RWPE2 (cell line): Measurements from ENCODE around the gene NANOS3.

Experiments used
- ATAC-seq: fragments of 200-7000 bp; cut with Tn5 transposase; 3 replicates; pipeline ENCODE4 v1.9.1; 2021; ENCODE audit warnings: low read depth
- DNase-seq: peaks from one replicate; pipeline ENCODE4 v3.0.0-alpha.2; 2020; ENCODE audit warnings: low spot score
- H3K27ac ChIP-seq: fragments of 450-650 bp; 2 replicates; pipeline ENCODE4 v1.5.1; 2017; ENCODE audit warnings: mild to moderate bottlenecking; ENCODE audit not compliant: poor library complexity, severe bottlenecking
- H3K27me3 ChIP-seq: fragments of 250-450 bp; sonication (Bioruptor Pico); 2 replicates; pipeline ENCODE4 v1.5.1; 2021; ENCODE audit warnings: mild to moderate bottlenecking, moderate library complexity; ENCODE audit not compliant: insufficient read depth, poor library complexity, severe bottlenecking
- H3K36me3 ChIP-seq: fragments of 250-450 bp; sonication (Bioruptor Pico); 2 replicates; pipeline ENCODE4 v1.5.1; 2020; ENCODE audit warnings: low read depth, mild to moderate bottlenecking, moderate library complexity
- H3K4me1 ChIP-seq: fragments of 250-450 bp; sonication (Bioruptor Pico); 2 replicates; pipeline ENCODE4 v1.5.1; 2021; ENCODE audit warnings: mild to moderate bottlenecking, moderate library complexity; ENCODE audit not compliant: insufficient read depth, poor library complexity, severe bottlenecking
- H3K4me3 ChIP-seq: fragments of 250-450 bp; sonication (Bioruptor Pico); 2 replicates; pipeline ENCODE4 v1.5.1; 2021; ENCODE audit warnings: mild to moderate bottlenecking, moderate library complexity; ENCODE audit not compliant: severe bottlenecking
- H3K9me3 ChIP-seq: fragments of 250-450 bp; sonication (Bioruptor Pico); 2 replicates; pipeline ENCODE4 v1.5.1; 2021; ENCODE audit warnings: mild to moderate bottlenecking, moderate library complexity; ENCODE audit not compliant: severe bottlenecking
- TF ChIP-seq, protein P1 (sequence below): fragments of 450-650 bp; IDR thresholded peaks from one replicate; pipeline ENCODE4 v1.5.1; 2017; ENCODE audit warnings: mild to moderate bottlenecking, moderate library complexity; ENCODE audit not compliant: poor library complexity, severe bottlenecking

The NANOS3 gene

DNA sequence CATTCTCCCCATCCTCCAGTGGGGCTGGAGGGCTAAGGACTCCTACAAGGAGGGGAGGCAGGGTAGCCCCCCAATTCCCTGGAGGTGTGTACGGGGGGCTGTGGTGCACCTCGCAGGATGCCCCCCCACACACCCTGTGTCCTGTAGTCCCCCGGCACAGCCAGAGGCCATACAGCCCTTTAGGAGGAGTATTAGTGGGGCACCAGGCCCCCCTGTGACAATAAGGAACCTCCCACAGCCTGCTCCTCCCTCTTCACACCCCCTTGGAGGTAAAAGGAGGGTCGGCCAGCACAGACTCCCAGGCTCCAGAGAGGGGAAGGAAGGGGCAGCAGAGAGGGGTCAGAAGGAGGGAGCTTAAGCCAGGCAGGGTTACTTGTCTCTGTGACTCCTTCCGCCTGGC, at the start of gene NANOS3:
TSS of gene NANOS3 (plus strand) at position 301 of the 400 bp plus-strand sequence. CDS start 115 bp downstream, outside the sequence.
- no peaks in the 10 kb centered on the region for H3K36me3 ChIP-seq
- H3K27ac ChIP-seq = no peak within 1 kb of the TSS
- no peak for ATAC-seq
- H3K4me1 ChIP-seq = peaks cover 5% of the 10 kb centered on the region
- no peaks in the 10 kb centered on the region for H3K9me3 ChIP-seq
- no peaks in the 10 kb centered on the region for H3K27me3 ChIP-seq
- no peak within 1 kb of the TSS for H3K4me3 ChIP-seq
- TF ChIP-seq, protein P1, sequence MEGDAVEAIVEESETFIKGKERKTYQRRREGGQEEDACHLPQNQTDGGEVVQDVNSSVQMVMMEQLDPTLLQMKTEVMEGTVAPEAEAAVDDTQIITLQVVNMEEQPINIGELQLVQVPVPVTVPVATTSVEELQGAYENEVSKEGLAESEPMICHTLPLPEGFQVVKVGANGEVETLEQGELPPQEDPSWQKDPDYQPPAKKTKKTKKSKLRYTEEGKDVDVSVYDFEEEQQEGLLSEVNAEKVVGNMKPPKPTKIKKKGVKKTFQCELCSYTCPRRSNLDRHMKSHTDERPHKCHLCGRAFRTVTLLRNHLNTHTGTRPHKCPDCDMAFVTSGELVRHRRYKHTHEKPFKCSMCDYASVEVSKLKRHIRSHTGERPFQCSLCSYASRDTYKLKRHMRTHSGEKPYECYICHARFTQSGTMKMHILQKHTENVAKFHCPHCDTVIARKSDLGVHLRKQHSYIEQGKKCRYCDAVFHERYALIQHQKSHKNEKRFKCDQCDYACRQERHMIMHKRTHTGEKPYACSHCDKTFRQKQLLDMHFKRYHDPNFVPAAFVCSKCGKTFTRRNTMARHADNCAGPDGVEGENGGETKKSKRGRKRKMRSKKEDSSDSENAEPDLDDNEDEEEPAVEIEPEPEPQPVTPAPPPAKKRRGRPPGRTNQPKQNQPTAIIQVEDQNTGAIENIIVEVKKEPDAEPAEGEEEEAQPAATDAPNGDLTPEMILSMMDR = no peak
- no peak for DNase-seq

DNA sequence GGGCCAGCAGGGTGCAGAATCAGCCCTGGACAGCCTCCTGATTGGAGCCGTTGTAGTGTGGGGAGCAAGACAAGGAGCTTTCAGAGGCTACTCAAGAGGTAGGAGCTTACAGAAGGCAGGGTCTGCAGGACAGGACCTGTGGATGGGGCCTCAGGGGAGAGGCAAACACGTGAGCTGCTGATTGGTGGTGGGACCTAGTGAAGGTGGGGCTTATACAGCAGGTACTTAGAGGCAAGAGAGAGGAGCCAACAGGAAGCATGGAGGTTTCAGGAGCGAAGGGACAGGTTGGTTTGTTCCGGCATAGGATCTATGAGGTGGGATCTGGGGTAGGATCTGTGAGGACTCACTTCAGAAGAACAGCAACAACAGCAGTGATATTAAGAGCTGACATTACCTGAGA, 49.3 kb upstream of the NANOS3 start:
- TF ChIP-seq, protein P1 = no peak
- no peak overlapping the region for H3K27ac ChIP-seq
- ATAC-seq = no peak
- H3K4me1 ChIP-seq = no peaks in the 10 kb centered on the region
- no peaks in the 10 kb centered on the region for H3K27me3 ChIP-seq
- no peak for DNase-seq
- H3K4me3 ChIP-seq = no peak overlapping the region
- peaks cover 23% of the 10 kb centered on the region for H3K36me3 ChIP-seq
- no peaks in the 10 kb centered on the region for H3K9me3 ChIP-seq

DNA sequence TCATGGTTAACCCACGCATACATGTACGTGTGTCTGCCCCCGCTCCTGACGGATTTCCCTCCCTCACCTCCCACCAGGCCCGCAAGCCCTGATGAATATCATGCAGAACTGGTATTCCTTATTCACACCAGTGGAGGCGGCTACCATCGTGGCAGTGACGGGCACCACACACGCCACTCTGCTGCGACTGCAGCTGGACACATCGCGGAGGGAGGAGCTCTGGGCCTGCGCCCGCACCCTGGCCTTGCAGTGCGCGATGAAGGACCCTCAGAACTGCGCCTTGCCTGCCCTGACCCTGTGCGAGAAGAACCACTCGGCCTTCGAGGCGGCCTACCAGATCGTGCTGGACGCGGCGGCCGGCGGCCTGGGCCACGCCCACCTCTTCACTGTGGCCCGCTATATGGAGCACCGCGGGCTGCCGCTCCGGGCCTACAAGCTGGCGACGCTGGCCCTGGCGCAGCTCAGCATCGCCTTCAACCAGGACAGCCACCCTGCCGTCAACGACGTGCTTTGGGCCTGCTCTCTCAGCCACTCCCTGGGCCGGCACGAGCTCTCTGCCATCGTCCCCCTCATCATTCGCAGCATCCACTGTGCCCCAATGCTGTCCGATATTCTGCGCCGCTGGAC, 46.7 kb upstream of the NANOS3 start:
- H3K36me3 ChIP-seq = peaks cover 33% of the 10 kb centered on the region
- TF ChIP-seq, protein P1 = no peak

DNA sequence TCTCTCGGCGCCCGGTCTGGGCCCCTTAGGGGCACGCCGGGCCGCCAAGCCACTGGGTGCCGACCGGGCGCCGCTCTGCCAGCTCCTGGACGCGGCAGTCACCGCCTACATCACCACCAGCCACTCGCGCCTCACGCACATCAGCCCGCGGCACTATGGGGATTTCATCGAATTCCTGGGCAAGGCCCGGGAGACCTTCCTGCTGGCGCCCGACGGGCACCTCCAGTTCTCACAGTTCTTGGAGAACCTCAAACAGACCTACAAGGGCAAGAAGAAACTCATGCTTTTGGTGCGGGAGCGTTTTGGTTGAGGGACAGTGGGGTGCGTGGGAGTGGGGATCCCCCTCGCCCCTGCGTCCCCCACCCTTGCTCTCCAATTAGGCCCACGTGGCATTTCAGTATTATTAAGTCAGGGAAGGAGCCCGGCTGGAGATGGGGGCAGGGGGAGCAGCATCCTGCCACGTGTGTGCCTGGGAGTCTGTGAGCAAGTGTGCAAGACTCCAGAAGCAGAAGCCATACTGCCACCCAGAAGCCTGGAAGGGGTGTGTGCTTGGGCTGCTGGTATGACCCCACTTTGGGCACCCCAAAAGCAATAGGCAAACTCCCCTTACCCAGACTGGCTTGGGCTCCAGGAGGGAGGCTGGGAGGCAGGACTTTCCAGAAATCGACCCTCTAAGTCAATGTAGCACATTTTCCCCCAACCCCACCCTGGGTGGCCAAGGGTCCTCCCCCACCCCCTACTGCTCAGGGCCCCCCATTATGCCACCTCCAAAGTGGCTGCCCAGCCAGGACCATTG, 46.0 kb upstream of the NANOS3 start:
- H3K36me3 ChIP-seq = peaks cover 33% of the 10 kb centered on the region
- ATAC-seq (no peak), DNase-seq (no peak)
- peak overlapping the region; percentile 98 for H3K27ac ChIP-seq
- peaks cover 7% of the 10 kb centered on the region for H3K4me1 ChIP-seq
- H3K4me3 ChIP-seq = no peak overlapping the region
- TF ChIP-seq, protein P1 = no peak
- H3K27me3 ChIP-seq = no peaks in the 10 kb centered on the region
- H3K9me3 ChIP-seq = no peaks in the 10 kb centered on the region

More for the DNA sequence above, 46.7 kb upstream of the NANOS3 start:
- DNase-seq = no peak
- H3K4me1 ChIP-seq = peaks cover 7% of the 10 kb centered on the region
- no peaks in the 10 kb centered on the region for H3K27me3 ChIP-seq
- no peaks in the 10 kb centered on the region for H3K9me3 ChIP-seq
- no peak for ATAC-seq
- H3K4me3 ChIP-seq = no peak overlapping the region
- H3K27ac ChIP-seq = no peak overlapping the region
